ENCODE measurements around the gene ITPR1.

GRCh38 chr3:4546346-4547178, 53.4 kb downstream of the ITPR1 start:
- TF ChIP-seq, protein P1, sequence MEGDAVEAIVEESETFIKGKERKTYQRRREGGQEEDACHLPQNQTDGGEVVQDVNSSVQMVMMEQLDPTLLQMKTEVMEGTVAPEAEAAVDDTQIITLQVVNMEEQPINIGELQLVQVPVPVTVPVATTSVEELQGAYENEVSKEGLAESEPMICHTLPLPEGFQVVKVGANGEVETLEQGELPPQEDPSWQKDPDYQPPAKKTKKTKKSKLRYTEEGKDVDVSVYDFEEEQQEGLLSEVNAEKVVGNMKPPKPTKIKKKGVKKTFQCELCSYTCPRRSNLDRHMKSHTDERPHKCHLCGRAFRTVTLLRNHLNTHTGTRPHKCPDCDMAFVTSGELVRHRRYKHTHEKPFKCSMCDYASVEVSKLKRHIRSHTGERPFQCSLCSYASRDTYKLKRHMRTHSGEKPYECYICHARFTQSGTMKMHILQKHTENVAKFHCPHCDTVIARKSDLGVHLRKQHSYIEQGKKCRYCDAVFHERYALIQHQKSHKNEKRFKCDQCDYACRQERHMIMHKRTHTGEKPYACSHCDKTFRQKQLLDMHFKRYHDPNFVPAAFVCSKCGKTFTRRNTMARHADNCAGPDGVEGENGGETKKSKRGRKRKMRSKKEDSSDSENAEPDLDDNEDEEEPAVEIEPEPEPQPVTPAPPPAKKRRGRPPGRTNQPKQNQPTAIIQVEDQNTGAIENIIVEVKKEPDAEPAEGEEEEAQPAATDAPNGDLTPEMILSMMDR (conservative IDR thresholded peaks at IDR 0.05; ENCODE audit: low read depth in 2 of 2): no peak
- TF ChIP-seq EZH2 (IDR thresholded peaks at IDR 0.05; ENCODE audit: low read depth, unreplicated experiment) (no peak), EZH2phosphoT487 (IDR thresholded peaks at IDR 0.05; ENCODE audit: unreplicated experiment) (no peak), POLR2AphosphoS5 (IDR thresholded peaks at IDR 0.05; ENCODE audit: low read depth) (no peak), ZNF331 (CRISPR knock-in tag; IDR thresholded peaks at IDR 0.05; ENCODE audit: low read depth) (no peak)
- TF ChIP-seq, protein P2, sequence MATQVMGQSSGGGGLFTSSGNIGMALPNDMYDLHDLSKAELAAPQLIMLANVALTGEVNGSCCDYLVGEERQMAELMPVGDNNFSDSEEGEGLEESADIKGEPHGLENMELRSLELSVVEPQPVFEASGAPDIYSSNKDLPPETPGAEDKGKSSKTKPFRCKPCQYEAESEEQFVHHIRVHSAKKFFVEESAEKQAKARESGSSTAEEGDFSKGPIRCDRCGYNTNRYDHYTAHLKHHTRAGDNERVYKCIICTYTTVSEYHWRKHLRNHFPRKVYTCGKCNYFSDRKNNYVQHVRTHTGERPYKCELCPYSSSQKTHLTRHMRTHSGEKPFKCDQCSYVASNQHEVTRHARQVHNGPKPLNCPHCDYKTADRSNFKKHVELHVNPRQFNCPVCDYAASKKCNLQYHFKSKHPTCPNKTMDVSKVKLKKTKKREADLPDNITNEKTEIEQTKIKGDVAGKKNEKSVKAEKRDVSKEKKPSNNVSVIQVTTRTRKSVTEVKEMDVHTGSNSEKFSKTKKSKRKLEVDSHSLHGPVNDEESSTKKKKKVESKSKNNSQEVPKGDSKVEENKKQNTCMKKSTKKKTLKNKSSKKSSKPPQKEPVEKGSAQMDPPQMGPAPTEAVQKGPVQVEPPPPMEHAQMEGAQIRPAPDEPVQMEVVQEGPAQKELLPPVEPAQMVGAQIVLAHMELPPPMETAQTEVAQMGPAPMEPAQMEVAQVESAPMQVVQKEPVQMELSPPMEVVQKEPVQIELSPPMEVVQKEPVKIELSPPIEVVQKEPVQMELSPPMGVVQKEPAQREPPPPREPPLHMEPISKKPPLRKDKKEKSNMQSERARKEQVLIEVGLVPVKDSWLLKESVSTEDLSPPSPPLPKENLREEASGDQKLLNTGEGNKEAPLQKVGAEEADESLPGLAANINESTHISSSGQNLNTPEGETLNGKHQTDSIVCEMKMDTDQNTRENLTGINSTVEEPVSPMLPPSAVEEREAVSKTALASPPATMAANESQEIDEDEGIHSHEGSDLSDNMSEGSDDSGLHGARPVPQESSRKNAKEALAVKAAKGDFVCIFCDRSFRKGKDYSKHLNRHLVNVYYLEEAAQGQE (IDR thresholded peaks at IDR 0.05; ENCODE audit: unreplicated experiment): no peak

All from GM23338 (cell line).